Stimulated activated CD8-positive, alpha-beta memory T cell treated with anti-CD3 and anti-CD28 coated beads, Interleukin-7, amount 100 ng/mL, for 4 hours (primary cell): ENCODE measurements around the gene ATP10A.

Source experiments
- DNase-seq, 2 donors: peaks; one replicate each; pipeline ENCODE4 v3.0.0-alpha.2; 2020; ENCODE audit warnings: low read depth in 2 of 2

Gene ATP10A

DNA sequence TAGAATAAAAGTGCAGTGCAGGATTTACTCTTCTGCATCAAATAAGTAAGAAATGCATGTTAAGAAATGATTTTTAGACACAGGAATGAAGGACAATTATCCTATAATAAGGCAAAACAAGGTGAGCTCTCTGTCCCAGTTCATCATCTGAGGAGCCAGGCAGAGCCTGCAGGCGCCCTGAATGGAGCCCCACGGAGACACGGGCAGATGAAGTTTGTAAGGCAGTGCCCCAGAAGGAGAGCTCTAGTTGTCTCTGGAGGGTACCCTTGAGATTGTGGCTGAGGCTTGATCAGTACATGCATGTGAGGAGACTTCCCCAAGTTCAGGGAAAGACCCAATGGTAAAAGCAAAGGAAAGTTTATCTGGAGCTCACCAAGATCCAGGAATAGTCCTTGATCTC, 50.3 kb downstream of the ATP10A start:
- DNase-seq: no peak

DNA sequence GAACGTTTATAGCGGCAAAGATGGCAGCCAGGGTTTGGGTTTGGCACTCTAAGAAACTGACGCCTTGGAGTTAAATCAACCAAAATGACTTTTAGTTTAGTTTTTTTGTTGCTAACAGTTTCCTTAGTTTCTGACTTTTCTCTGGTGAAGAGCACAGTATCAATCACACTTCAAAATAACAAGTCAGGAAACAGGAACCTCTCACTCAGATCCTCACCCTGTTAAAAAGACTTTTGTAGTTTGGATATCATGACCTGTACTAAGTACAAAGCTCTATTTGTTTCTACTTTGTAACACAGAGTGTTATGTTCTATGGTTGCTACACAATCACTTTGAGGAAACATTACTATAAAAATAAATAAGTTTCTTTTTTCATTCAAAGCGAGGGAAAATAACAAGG, 51.1 kb downstream of the ATP10A start:
- no peak for DNase-seq

DNA sequence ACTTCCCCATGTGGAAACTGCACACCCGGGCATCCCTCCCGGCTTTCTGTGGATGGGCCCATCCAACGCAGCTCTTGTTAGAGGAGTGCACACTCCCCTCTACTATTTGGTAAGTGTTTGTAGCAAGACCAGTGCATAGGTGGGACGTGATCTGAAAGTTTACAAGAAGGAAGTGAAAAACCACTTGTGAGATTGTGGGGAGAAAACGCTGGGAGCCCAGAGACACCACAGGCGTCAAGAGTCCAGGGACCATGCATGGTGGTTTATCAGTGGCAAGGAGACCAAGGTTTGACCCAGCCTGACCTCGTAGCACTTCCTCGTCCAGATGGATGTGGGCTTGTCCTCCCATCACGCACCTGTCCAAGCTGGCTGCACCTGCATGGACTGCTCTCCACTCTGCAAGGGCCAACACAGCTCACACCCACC, 51.6 kb downstream of the ATP10A start:
- DNase-seq: no peak

DNA sequence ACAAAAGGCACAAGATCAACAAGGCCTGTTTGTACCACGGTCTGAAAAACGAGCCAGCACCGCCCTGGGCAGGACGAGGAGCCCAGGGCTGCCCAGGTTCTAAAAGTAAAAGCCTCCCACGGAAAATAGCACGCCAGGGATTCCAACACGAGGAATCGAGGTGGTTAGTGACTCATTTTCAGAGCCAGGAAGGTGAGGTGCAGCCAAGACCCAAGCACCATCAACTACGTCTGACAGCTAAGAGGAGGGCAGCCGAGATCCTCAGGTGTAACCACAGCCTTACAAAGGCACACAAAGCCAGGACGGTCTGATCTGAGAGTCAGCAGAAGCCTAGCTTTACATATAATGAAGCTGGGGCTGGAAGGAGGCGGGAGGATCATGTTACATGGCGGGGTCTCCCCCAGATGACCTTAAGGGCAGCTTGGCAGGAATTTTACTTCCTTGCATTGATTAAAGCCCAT, 52.5 kb downstream of the ATP10A start:
- no peak for DNase-seq

DNA sequence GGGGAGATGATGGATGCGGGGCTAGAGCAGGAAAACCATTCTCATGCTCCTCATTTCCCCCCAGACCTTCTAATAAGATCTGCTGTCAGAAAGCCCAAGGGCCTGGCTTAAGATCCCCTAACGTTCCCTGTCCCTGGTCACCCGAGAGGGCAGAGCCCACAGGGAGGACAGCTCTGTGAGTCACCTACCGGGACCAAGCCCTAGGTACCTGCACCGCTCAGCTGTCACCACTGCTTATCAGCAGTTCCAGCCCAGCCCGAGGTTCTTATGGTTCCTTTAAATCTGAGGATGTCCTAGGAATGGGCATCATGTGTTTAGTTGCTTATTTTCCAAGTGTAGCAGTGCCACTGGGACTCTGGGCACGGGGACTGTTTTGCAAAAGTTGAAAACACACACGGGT, 53.0 kb downstream of the ATP10A start:
- no peak for DNase-seq

DNA sequence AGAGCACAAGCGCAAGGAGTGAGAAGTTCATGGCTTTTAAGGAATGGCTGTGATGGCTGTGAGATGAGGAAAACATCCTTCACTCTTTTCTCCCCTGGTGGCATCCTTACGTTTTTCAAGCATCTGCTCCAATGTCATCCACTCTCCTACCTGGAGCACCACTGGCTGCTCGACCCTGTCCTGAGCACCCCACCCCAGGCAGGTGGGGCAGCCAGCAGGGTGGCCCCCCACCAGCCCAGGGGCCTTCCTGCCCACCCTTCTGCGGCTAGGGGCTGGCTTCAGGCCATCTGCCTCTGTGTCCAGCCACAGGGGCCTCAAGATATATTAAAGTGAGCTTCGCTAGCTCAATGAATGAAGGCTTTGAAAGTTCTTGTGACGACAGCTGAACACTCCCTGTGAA, 56.1 kb downstream of the ATP10A start:
- no peak for DNase-seq

DNA sequence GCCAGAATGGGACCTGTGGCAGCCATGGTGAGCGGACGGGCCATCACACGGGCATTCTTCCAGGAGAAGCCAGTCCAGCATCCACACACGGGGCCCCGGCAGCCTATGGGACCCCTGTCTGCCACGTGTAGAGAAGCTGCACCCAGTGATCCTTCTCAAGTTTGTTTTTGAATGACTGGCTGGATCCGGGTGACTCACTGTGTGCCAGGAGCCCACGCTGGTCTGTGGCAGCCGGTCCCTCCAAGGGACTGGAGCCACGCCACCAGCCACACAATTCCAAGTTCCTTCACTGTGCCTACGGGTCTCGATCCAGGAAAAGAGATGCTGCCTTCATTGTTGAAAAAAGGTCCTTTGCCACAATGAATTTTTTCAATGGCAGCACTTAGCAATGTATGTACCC, 58.1 kb downstream of the ATP10A start:
- no peak for DNase-seq

DNA sequence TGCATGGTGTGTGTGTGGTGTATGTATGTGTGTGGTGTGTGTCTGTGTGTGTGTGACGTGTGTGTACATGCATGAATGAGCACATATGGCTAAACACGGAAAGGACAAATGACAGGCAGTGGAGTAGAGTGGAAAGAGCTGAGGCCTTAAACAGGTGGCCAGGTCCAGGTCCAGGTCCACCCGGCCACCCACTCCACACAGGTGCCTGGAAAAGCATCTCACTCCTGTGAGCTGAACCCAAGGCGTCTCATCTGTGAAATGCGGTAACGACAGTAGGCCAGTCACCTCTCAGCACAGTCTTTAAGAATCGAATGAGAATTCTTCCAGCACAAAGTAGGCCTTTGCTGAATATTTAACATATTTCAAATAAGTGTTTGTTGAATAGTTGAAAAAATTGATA, 58.7 kb downstream of the ATP10A start:
- DNase-seq: no peak

DNA sequence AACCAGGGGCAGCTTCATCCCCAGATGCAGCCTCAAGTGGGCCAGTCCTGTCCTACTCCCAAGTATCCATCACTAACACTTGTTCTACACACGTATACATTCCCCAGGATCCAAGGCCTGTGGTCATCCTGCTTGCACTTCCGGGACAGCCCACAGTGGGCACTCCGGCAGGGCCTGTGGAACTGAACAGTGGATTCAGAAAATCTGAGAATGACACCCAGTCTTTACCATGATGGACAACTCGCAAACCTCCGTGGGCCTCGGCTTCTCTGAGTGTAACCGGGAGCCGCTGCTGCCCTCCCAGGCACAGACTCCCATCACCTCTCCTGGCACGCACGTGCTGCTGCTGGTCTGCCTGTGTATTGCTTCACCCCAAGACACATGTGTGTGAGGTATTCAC, 59.6 kb downstream of the ATP10A start:
- DNase-seq: no peak

DNA sequence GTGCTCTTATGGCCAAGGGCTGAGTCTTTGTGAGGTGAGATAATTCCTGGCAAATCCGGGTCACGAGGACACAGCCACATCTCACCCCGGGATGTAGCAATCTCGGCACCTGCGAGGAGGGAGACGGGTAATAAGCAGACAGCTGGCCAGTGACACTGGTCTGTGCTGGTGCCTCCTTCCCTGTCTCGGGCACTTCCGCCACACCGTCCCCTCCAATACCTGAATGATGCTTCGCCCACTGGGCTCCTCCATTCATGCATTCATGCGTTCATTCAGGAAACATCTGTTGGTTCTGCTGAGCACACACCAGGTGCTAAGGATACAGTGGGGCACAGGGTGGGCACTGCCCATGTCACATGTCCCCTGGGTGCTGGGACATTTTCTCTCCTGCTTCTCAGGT, 60.1 kb downstream of the ATP10A start:
- no peak for DNase-seq

DNA sequence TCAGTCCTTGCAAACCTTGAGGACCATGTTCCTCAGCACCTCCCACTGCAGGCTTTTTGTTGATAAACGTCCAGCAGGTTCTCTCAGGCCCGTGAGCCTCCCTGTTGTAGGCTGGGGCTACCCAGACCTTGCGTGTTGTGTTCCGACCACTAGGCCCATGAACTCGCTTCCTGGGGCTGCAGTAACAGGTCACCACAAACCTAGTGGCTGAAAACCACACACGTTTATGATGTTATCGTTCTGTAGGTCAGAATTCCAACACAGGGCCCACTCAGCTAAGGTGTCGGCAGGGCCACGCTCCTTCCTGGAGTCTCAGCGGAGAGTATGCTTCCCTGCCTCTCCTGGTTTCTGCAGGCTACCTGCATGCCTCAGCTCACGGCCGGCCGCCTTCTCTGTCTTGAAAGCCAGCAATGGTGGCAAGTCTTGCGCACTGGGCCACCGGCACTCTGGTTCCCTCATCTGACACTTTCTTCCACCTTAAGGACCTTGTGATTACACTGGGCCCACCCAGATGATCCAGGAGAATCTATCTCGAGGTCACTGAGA, 60.8 kb downstream of the ATP10A start:
- DNase-seq: no peak

DNA sequence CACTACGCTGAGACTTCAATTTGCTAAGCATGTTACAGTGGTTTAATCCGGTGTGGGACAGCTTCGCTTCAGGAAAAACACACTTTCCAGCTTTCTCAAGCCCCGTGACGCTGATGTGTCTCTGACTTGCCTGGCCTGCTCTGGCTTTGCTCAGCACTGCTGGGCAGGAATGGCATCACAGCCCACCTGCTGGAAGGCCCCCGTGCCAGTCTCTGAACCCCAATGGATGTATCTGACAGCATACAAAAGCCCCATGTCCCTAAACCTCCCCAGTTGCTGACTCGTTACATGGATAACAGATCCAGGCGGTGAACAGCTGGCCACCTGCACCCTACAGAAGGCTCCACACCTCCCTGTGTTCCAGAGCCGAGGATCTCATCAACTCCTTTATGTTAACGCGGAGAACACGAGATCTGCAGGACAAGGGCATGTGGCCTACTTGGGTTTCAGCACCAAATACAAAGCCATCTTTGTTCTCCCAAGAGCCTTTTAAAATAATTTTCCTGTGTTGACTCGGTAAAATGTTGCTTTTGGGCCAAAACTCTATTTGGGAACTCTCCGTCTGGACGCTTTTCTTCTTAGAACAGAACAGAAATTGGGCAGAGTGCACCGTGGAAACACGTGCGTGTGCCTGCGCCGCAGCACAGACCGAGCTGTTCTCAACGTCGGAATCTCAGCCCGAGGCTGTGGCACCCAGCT, 61.4 kb downstream of the ATP10A start:
- DNase-seq: no peak

DNA sequence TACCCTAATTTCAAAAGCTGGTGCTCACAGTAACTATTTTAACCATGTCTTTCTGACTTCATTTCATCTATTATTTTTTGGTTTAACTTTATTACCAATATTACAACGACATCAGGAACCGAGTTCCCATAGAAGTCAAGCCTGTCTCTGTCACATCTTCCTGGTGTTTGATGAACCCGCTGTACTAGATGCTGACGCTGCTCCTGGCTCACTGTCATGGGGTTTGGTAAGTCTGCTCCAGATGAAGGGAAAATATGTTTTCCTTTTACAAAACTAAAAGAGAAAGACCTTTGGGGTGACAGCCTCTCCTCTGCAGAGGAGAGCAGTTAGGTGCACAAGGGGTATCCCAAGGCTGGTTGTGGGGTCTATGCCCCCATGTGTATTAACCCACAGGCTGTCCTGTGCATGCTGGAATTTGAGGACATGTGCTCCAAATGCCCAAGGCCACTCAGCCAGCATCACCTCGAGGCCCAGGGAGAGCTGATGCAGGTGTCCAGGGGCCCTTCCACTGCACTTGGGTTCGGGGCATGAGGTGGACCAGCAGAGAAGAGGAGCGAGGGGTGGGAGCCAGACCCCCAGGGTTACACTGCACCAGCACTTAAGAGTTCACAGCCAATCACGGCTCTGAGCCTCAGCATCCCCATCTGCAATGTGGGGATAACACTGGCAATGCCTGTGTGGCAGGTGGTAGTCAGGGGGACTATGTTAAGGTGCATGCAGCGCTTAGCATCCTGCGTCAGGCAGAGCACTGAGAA, 62.2 kb downstream of the ATP10A start:
- no peak for DNase-seq

DNA sequence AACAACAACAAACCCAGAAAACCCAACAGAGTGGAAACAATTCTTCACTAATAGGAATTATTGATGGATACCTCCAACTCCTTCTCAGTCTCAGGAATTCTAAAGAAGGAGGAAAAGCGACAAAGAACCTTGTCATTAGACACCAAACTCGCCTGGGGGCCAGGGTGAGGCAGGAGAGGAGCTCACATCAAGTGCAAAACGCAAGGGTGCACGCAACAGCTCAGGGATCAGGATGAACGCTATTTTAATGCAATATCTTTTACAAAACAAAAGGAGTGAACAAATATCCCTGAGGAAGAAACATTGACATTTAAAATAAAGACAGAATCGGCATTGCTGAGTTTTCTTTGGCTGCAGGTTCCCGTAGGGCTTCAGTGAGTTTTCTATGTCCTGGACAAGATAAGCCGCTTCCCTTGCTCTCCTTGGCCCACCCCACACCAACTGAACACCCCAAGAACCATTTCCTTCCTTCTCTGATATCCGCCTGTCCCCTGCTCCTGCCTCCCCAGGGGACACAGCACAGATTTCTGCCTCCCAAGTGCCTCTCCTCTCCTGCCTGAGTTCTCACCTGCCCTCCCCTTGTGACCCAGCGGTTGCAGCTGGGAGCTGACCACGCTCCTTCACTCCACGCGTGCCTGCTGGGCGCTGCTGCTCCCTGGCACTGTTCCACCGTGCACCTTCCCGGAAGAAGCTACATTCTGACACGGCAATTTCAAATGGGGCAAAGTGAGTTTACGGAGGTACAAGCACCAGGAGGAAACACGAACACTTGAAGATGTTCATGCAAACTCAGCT, 63.0 kb downstream of the ATP10A start:
- DNase-seq: no peak

DNA sequence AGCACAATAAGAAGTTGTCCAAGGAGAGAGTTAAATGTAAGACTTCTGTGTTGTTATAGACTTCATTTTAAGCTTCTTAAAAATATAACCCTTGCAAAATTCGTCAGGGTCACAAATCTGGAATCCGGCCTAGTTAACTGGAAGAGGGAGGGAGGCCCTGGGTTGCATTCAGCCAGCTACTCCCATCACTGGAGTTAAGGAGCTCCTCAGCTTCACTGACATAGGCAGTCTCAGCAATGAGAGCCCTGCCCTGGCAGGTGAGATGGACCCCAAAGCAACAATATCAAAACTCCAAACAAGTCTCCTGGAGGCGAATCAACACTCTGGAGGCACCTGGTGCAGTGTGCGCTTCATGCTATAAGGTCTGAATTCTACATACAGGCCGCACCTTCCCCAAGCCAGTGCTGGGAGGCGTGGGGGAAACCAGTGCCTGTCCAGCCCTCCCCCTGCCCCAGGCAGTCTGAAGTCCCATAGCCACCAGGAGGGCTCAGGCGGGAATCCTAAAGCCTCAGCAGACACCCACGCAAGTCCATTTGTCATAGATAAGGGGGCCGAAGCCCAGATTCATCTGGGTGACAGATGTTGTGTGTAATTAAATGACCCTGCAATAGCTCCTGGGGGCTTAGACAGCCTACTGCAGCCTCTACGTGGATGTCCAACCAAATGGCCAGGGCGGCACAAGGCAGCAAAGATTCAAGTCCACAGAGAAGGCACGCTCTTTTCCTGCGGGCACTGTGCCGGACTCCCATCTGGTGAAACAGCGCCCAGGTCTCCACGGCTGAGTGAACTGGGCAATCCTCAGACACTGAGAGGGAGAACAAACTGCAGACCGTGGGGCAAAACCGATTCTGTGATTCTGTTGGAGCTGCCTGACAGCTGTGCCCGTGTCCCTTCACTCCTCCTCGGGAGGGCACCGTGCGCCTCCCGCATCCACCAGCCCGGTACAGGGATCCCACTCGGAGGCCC, 64.9 kb downstream of the ATP10A start:
- no peak for DNase-seq

DNA sequence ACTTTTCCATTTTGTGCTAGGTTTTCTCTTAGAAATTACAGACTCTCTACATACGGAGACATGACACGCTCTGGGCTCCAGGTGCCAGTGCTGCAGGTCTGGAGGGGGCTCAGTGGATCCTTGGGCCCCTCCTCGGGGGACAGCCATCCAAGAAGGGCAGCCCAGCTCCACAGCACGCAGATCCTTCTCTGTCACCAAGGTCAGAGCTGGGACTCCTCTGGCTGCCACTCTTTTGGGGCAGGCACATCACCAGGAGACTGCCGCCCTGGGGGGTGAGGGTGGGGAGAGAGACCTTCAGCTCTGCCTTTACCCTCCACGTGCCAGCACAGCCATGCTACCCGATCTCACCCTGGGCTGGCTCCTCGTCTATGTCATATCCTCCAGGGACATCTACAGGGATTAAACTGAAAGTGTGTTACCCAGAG, 65.6 kb downstream of the ATP10A start:
- no peak for DNase-seq

DNA sequence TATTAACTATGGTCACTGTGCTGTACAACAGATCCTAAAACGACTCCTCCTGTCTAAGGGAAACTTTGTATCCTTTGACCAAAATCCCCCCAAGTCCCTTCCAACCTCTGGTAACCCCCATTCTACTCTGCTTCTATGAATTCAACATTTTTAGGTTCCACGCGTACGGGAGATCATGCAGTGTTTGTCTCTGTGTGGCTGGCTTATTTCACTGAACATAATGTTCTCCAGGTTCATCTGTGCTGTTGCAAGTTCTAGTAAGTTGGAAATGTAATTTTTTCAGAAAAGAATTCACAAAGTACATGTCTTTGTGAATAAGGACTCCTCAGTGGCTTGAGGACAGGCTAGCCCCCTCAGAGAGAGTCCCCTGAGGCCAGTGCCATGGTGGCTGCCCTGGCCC, 66.1 kb downstream of the ATP10A start:
- no peak for DNase-seq

DNA sequence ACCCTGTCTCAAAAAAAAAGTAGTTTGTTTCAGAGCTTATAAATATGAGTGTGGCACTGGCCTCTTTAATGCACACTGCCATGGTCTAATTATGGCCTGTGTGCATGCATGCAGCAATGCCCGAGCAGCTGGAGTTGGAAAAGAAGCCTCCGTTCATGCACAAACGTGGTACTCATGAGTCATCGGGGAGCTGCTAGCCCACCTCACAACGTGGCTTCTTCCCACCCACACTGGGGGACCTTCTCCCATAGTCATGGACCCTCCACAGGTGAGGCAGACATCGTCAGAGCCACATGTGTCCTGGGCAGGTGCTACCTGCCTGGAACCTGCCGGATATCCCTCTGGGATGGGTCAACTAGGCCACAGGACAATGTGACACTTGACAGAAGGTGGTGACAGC, 66.7 kb downstream of the ATP10A start:
- no peak for DNase-seq

DNA sequence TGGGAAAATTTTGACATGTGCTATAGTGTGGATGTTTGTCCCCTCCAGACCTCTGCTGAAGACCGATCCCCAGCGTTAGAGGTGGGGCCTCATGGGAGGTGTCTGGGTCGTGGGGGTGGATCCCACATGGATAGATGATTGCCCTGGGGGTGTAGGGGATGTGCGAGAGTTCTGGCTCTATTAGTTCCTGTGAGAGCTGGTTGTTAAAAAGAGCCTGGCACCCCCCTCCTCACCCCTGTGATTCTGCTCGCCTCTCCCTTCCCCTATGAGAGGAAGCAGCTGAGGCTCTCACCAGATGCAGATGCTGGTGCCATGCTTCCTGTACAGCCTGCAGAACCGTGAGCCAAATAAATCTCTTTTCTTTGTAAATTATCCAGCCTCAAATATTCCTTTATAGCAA, 67.4 kb downstream of the ATP10A start:
- DNase-seq: no peak

DNA sequence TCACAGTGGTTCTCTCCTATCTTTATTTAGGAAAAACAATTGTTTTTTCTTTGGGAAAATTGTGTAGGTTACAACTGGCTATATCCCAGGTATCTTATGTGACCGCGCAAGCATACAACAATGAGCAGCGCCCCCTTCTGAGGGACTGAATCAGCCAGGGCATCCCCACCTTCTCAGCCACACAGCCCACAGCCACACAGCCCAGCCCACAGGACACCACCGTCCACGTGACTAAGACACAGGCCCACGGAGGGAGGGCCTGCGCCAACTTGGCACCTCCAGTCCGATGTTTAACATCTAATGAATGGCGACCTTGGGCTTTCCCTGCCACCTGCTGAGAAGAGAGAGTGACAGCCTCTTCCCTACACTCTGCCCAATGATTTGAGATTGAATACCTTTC, 68.1 kb downstream of the ATP10A start:
- DNase-seq: peak in 1 of 2 donors; percentile 10
